Natural killer cell (primary cell): Measurements from ENCODE around the gene HTR6. TPM values are rescaled to one million over a fixed set of nuclear protein-coding genes. Genes with fewer than 3 reads are reported as not detected.
A peak's percentile ranks its signal among the peaks of the same experiment; 100 is the strongest.

ENCODE experiments used
- ATAC-seq, 3 donors: fragments of 150-1000 bp in 2 of 3; fragments of 200-7000 bp in 1 of 3; cut with Tn5 transposase; 1 replicate in 1 of 3; 2 replicates in 2 of 3; pipeline ENCODE4 v1.10.0; 2021; ENCODE audit warnings: mild to moderate bottlenecking in 2 of 3, moderate library complexity in 2 of 3
- DNase-seq, 2 donors: peaks; one replicate each; pipeline versions ENCODE4 v3.0.0 to v3.0.0-alpha.2; 2013 to 2021; ENCODE audit warnings: mixed read lengths in 1 of 2
- H3K27ac ChIP-seq: one replicate; pipeline ENCODE4 v1.5.1; 2013; ENCODE audit warnings: mild to moderate bottlenecking, low read length
- H3K27me3 ChIP-seq: one replicate; pipeline ENCODE4 v1.6.1; 2013; ENCODE audit warnings: low read length; ENCODE audit not compliant: control insufficient read depth, insufficient read depth
- H3K36me3 ChIP-seq: one replicate; pipeline ENCODE4 v1.6.1; 2013; ENCODE audit warnings: low read length; ENCODE audit not compliant: control insufficient read depth, insufficient read depth
- H3K4me1 ChIP-seq: one replicate; pipeline ENCODE4 v1.6.1; 2013; ENCODE audit warnings: low read length; ENCODE audit not compliant: control insufficient read depth, insufficient read depth
- H3K4me3 ChIP-seq: one replicate; pipeline ENCODE4 v1.5.1; 2013; ENCODE audit warnings: low read length
- H3K9me3 ChIP-seq: one replicate; pipeline ENCODE4 v1.6.1; 2013; ENCODE audit warnings: low read length; ENCODE audit not compliant: control insufficient read depth, insufficient read depth
- H3K27ac Mint-ChIP-seq, 2 donors: one replicate each; pipeline ENCODE4 v1.8.0; 2022; ENCODE audit warnings: mild to moderate bottlenecking in 2 of 2, mixed read lengths in 2 of 2, moderate library complexity in 1 of 2
- H3K27me3 Mint-ChIP-seq, 2 donors: one replicate each; pipeline ENCODE4 v1.8.0; 2022; ENCODE audit warnings: low read depth in 2 of 2, mixed read lengths in 2 of 2
- H3K36me3 Mint-ChIP-seq: one replicate; pipeline ENCODE4 v1.8.0; 2022; ENCODE audit warnings: mixed read lengths
- H3K4me1 Mint-ChIP-seq, 2 donors: one replicate each; pipeline ENCODE4 v1.8.0; 2022; ENCODE audit warnings: mixed read lengths in 2 of 2
- H3K4me3 Mint-ChIP-seq: one replicate; pipeline ENCODE4 v1.8.0; 2022; ENCODE audit warnings: mild to moderate bottlenecking, moderate library complexity, mixed read lengths
- H3K9me3 Mint-ChIP-seq, 2 donors: one replicate each; pipeline ENCODE4 v1.8.0; 2022; ENCODE audit warnings: mixed read lengths in 2 of 2
- WGBS: methylation state at CpG from one replicate; pipeline ENCODE4 v1.1.7; 2013; ENCODE audit warnings: missing lambda C conversion rate; ENCODE audit not compliant: insufficient coverage; 5-methylcytosine and 5-hydroxymethylcytosine counted together
- intact Hi-C: fragments of 100-400 bp; cut with micrococcal nuclease; formaldehyde crosslinking; loops from one replicate; pipeline ENCODE4 v1.14.2; 2022
- total RNA-seq, 4 donors: library from RNA; stranded (reverse); fragments of 120-200 nt in 1 of 4; gene quantifications; one replicate each; pipeline versions ENCODE4 v1.2.3 to v1.2.4, GENCODE V29; 2013 to 2022
- TF ChIP-seq, protein P1 (sequence below): fragments of 200-600 bp; IDR thresholded peaks from one replicate; pipeline ENCODE4 v1.8.0; 2022; ENCODE audit warnings: antibody characterized with exemption

Gene HTR6
- total RNA-seq, 3 donors from 2014 or later (not counting 1 experiment from before 2014, with no cell fraction given), result 0.18 TPM; not detected in 2

DNA sequence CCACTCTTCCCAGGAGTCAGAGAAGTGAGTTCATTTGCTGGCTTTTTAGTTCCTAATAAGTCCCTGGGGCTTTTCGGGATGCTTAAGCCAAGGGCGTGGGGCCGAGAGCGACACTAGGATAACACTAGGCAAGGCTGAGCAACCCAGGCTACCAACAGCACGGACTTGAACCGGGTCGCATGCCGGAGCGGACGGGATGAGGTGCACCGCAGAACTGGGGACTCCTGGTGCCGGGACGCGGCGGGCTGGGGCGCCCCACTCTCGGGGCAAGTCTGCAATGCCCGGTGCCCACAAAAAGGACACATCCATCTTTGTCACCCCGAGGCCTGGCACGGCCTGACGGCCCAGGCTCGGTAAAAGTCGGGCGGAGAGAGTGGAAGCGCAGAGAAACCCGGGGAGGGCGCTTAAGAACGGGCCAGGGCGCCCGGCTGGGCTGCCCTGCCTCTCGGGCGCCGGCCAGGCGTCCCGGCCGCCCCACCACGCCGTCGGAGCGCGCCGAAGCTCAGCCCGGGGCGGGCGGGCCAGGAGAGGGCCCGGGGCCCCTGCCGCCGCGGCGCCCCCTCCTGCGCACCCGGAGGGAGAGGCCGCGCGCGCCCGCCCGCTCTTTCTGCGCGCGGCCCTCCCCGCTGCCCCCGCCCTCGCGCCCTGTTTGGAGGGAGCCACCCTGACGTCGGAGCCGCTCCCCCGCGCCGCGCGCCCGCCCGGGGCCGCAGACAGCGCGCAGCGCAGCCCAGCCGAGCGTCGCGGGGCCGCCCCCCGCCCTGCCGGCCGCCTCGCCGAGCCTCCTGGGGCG lies 20.9 kb upstream of the HTR6 start, which contains the start of gene NBL1:
Gene NBL1 (plus strand): TSS at position 710 of the 793 bp plus-strand sequence. CDS start 10,720 bp downstream, outside the sequence.
- H3K27me3 Mint-ChIP-seq, result peaks cover 11 to 25% of the 10 kb centered on the region in 2 donors
- peak; percentile 86 to 91 (median 88) for ATAC-seq
- intact Hi-C loops, result loop anchor here (2.0 kb wide), 1 partner anchor 157 kb away; no protein-coding TSS in a partner anchor
- peaks cover 18% of the 10 kb centered on the region for H3K4me1 ChIP-seq
- TF ChIP-seq, protein P1, sequence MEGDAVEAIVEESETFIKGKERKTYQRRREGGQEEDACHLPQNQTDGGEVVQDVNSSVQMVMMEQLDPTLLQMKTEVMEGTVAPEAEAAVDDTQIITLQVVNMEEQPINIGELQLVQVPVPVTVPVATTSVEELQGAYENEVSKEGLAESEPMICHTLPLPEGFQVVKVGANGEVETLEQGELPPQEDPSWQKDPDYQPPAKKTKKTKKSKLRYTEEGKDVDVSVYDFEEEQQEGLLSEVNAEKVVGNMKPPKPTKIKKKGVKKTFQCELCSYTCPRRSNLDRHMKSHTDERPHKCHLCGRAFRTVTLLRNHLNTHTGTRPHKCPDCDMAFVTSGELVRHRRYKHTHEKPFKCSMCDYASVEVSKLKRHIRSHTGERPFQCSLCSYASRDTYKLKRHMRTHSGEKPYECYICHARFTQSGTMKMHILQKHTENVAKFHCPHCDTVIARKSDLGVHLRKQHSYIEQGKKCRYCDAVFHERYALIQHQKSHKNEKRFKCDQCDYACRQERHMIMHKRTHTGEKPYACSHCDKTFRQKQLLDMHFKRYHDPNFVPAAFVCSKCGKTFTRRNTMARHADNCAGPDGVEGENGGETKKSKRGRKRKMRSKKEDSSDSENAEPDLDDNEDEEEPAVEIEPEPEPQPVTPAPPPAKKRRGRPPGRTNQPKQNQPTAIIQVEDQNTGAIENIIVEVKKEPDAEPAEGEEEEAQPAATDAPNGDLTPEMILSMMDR, result no peak
- no peaks in the 10 kb centered on the region for H3K9me3 Mint-ChIP-seq
- no peaks in the 10 kb centered on the region for H3K36me3 ChIP-seq
- peak within 1 kb of the TSS; percentile 89 for H3K4me3 Mint-ChIP-seq
- WGBS, result 2% methylated on average over 90 of the region's 90 CpGs
- peak within 1 kb of the TSS; percentile 54 to 88 for H3K27ac Mint-ChIP-seq
- H3K4me3 ChIP-seq, result peak within 1 kb of the TSS; percentile 34
- peak; percentile 64 to 87 for DNase-seq
- no peak within 1 kb of the TSS for H3K27ac ChIP-seq
- H3K27me3 ChIP-seq, result peaks cover 20% of the 10 kb centered on the region
- no peaks in the 10 kb centered on the region for H3K9me3 ChIP-seq
- peaks cover 19 to 23% of the 10 kb centered on the region in 2 donors for H3K4me1 Mint-ChIP-seq
- H3K36me3 Mint-ChIP-seq, result no peaks in the 10 kb centered on the region

DNA sequence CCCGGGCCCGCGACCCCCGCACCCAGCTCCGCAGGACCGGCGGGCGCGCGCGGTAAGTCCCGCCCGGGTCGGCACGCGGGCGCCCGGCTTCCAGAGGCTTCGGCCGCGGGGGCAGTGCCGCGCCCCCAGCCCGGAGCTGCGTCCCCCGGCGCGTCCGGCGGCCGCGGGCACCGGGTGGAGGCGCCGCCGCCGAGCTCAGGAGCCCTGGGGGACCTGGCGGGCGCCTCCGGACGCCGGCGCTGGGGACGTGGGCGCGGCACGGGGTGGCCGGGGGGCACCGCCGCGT lies 20.3 kb upstream of the HTR6 start:
- WGBS, result under 1% methylated on average over 51 of the region's 51 CpGs
- H3K4me3 Mint-ChIP-seq, result no peak overlapping the region
- peak overlapping the region; percentile 33 for H3K4me3 ChIP-seq
- H3K27ac ChIP-seq, result no peak overlapping the region
- intact Hi-C loops, result loop anchor here (2.0 kb wide), 1 partner anchor 158 kb away; no protein-coding TSS in a partner anchor
- TF ChIP-seq, protein P1, result no peak
- no peaks in the 10 kb centered on the region for H3K36me3 ChIP-seq
- peaks cover 11 to 25% of the 10 kb centered on the region in 2 donors for H3K27me3 Mint-ChIP-seq
- peak in 2 of 3 donors; percentile 3 to 16 for ATAC-seq
- no peaks in the 10 kb centered on the region for H3K9me3 ChIP-seq
- H3K9me3 Mint-ChIP-seq, result no peaks in the 10 kb centered on the region
- H3K27ac Mint-ChIP-seq, result peak overlapping the region; percentile 54 to 88
- peaks cover 18% of the 10 kb centered on the region for H3K4me1 ChIP-seq
- H3K36me3 Mint-ChIP-seq, result no peaks in the 10 kb centered on the region
- H3K27me3 ChIP-seq, result peaks cover 20% of the 10 kb centered on the region
- DNase-seq, result no peak
- H3K4me1 Mint-ChIP-seq, result peaks cover 19 to 23% of the 10 kb centered on the region in 2 donors

DNA sequence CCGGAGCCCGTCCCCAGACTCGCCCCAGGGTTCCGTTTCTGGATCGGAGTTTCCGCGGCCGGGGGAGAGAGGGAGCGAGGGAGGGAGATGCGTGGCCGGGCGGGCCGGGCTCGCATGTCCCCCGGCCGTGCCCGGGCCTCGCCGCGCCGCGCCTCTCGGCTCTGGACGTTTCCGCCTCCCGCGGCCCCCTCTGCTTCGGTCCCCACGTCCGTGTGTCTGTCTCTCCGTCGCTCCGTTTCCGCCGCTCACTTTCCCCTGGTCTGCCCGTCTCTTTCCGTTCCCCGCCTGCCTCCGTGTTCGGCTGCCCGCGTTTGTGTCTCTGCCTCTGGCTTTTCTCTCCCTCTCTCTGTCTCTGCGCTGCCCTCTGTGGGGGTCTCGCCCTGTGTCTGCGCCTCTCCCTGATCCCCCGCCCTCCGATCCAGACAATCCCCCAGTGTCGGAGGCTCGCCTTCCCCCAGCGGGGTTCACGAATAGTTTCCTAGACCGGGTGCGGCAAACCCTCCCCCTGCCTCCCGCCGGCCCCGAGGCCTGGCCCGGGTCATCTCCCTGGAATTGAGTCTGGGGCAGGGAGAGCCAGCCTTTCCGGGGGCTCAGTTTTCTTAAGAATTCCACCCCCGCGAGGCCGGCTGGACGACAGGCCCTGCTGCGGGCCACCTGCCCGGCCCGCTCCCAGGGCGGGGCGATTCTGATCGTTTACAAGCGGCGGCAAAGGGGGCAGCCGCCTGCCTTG lies 19.8 kb upstream of the HTR6 start:
- Histone ChIP-seq H3K36me3 (no peaks in the 10 kb centered on the region), H3K27me3 (peaks cover 20% of the 10 kb centered on the region), H3K4me3 (peak overlapping the region; percentile 33), H3K9me3 (no peaks in the 10 kb centered on the region), H3K4me1 (peaks cover 18% of the 10 kb centered on the region), H3K27ac (no peak overlapping the region)
- intact Hi-C loops, result loop anchor here (2.0 to 5.0 kb wide), 2 partner anchors 48 to 158 kb away; a partner anchor contains a TSS
- WGBS, result 8% methylated on average over 71 of the region's 71 CpGs
- Mint-ChIP-seq H3K4me1 (peaks cover 19 to 23% of the 10 kb centered on the region in 2 donors), H3K9me3 (no peaks in the 10 kb centered on the region), H3K4me3 (peak overlapping the region; percentile 89), H3K27ac (peak overlapping the region; percentile 54 to 88), H3K36me3 (no peaks in the 10 kb centered on the region), H3K27me3 (peaks cover 11 to 25% of the 10 kb centered on the region in 2 donors)
- TF ChIP-seq, protein P1, result no peak
- peak in 1 of 2 donors; percentile 68 for DNase-seq
- peak; percentile 38 to 44 (median 39) for ATAC-seq
